ES-I3 (cell line): ENCODE measurements around the gene MARS1.
"Not testable (repeated sequence)": the region's sequence is repeated elsewhere in the genome, so short reads cannot be mapped to it uniquely, and the experiment has no call there.

Experiments
- H3K36me3 ChIP-seq: 2 replicates; pipeline ENCODE4 v1.6.1; 2013; ENCODE audit warnings: mild to moderate bottlenecking, low read length, control low read depth, moderate library complexity; ENCODE audit not compliant: insufficient read depth
- H3K4me1 ChIP-seq: 2 replicates; pipeline ENCODE4 v1.6.1; 2013; ENCODE audit warnings: mild to moderate bottlenecking, control low read depth, low read length; ENCODE audit not compliant: insufficient read depth
- H3K9ac ChIP-seq: 2 replicates; pipeline ENCODE4 v1.6.1; 2013; ENCODE audit warnings: low read depth, mild to moderate bottlenecking, low read length, moderate library complexity
- H3K9me3 ChIP-seq: 2 replicates; pipeline ENCODE4 v1.6.1; 2013; ENCODE audit warnings: mild to moderate bottlenecking, low read length, moderate library complexity; ENCODE audit not compliant: control insufficient read depth, insufficient read depth

Gene MARS1

DNA sequence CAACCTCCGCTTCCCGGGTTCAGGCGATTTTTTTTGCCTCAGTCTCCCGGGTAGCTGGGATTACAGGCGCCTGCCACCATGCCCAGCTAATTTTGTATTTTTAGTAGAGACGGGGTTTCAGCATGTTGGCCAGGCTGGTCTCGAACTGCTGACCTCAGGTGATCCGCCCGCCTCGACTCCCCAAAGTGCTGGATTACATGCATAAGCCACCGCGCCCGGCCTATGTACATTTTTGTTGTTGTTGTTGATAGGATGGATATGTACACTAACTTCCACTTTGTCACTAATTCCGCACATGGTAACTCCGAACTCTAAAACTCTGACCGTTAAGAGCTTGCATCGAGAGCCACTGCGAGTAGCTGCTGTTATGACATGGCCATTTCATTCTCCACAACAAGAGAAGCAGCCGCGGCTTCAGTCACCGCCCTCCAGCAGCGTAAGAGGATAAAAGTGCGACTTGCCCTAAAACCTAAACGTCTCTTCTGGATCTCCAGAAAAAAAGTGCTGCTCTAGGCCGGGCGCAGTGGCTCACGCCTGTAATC, 742 bp upstream of the MARS1 start:
- peak overlapping the region; percentile 39 for H3K9ac ChIP-seq
- peaks cover 26% of the 10 kb centered on the region for H3K36me3 ChIP-seq
- no peaks in the 10 kb centered on the region for H3K9me3 ChIP-seq
- peaks cover 7% of the 10 kb centered on the region; the same call in 1 of the 2 replicates for H3K4me1 ChIP-seq

DNA sequence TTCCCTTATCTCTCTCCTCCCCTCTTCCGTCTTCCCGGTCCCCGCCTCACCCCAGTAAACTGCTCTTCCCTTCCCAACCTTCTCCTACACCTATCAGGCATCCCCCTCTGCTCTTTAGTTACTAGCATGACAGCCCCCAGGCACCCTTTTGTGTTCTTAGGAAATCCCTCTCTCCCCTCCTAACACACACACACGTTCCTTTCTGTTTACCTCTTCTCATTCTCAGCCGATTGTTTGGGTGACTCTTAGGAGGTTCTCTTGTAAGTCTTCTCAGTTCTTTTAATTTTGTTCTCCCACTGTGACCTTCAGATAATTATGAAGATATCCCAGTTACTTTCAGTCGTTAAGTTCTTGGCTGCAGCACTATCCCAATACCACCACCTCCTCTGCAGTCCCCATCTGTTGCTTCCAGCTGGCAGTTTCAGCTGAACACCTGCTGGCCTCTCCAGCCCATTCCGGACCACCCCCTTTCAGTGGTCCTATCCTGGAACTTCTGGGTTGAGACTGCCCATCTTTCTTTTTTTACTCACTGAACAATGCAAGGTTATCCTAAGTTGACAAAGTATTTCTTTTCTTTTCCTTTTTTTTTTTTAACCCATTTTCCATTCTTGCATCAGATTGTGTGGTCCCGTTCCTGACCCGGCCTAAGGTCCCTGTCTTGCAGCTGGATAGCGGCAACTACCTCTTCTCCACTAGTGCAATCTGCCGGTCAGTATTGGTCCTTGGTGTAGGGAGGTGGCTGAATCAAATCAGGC, 711 bp downstream of the MARS1 start:
- Histone ChIP-seq H3K4me1 (peaks cover 1% of the 10 kb centered on the region; the same call in 1 of the 2 replicates), H3K9ac (peak overlapping the region; percentile 100), H3K9me3 (peaks cover 2% of the 10 kb centered on the region; the same call in 1 of the 2 replicates), H3K36me3 (peaks cover 29% of the 10 kb centered on the region)

DNA sequence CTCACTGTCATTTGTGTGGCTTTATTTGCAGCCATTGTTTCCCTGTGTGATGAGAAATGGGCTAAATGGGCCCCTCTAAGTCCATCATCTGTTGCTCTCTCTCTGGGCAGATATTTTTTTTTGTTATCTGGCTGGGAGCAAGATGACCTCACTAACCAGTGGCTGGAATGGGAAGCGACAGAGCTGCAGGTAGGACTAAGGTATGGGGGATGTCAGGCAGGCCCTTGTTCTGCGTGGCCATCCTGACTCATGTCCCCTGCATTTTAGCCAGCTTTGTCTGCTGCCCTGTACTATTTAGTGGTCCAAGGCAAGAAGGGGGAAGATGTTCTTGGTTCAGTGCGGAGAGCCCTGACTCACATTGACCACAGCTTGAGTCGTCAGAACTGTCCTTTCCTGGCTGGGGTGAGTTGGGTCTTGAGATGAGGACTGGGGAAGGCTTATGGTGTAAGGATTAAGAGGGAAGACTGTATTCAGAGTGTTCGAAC, 1.3 kb downstream of the MARS1 start:
- no peaks in the 10 kb centered on the region for H3K4me1 ChIP-seq
- H3K9me3 ChIP-seq = peaks cover 2% of the 10 kb centered on the region; the same call in 1 of the 2 replicates
- H3K9ac ChIP-seq = peak overlapping the region; percentile 100
- H3K36me3 ChIP-seq = peaks cover 29% of the 10 kb centered on the region

DNA sequence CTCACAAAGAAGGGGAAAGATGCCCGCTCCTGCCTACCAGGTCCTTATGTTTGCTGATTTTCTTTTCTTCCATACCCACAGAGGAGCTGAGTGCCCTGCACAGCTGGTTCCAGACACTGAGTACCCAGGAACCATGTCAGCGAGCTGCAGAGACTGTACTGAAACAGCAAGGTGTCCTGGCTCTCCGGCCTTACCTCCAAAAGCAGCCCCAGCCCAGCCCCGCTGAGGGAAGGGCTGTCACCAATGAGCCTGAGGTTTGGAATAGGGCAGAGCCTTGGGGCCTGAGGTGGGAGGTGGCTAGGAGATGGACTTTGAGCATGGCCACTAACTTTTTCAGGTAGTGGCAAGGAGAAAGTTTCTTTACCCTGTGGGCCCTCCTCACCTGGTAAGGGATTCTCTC, 2.3 kb downstream of the MARS1 start:
- H3K9ac ChIP-seq = no peak overlapping the region
- H3K36me3 ChIP-seq = peaks cover 29% of the 10 kb centered on the region
- no peaks in the 10 kb centered on the region for H3K4me1 ChIP-seq
- peaks cover 2% of the 10 kb centered on the region; the same call in 1 of the 2 replicates for H3K9me3 ChIP-seq

DNA sequence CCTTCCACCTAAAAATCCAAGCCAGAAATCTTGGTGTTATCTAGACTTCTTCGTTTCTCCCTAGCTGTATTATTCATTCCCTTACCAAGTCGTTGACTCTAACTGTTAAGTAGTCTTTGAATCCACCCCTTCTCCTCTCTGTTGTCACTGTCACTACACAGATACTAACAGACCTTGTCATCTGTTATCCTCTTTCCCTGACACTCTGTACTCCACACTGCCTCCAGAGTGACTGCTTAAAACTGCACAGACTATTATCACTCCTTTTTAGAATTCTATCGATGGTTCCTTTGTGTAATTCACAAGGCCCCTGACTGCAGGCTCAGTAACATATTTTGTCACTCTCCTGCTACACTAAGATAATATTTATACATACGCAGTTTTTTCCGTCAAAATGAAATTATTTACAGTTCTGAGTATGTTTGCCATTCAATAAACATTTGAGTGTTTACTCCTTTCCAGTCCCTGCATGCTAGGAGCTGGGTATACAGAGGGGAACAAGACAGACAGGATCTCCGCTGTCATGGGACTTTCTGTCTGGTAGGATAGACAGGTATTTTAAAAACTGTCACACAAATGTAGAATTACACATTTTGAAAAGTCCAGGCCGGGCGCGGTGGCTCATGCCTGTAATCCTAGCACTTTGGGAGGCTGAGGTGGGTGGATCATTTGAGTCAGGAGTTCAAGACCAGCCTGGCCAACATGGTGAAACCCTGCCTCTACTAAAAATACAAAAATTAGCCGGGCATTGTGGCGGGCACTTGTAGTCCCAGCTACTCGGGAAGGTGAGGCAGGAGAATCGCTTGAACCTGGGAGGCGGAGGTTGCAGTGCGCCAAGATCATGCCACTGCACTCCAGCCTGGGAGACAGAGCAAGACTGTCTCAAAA, 3.8 kb downstream of the MARS1 start:
- H3K9me3 ChIP-seq = peaks cover 2% of the 10 kb centered on the region; the same call in 1 of the 2 replicates
- H3K36me3 ChIP-seq = peaks cover 31% of the 10 kb centered on the region
- H3K4me1 ChIP-seq = no peaks in the 10 kb centered on the region

DNA sequence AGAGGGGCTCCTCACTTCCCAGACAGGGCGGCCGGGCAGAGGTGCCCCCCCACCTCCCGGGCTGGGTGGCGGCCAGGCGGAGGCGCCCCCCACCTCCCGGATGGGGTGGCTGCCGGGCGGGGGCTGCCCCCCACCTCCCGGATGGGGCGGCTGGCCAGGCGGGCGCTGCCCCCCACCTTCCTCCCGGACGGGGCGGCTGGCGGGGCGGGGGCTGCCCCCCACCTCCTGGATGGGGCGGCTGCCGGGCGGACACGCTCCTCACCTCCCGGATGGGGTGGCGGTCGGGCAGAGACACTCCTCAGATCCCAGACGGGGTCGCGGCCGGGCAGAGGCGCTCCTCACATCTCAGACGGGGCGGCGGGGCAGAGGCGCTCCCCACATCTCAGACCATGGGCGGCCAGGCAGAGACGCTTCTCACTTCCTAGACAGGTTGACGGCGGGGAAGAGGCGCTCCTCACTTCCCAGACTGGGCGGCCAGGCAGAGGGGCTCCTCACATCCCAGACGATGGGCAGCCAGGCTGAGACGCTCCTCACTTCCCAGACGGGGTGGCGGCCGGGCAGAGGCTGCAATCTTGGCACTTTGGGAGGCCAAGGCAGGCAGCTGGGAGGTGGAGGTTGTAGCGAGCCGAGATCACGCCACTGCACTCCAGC, 7.3 kb downstream of the MARS1 start:
- not testable (repeated sequence) for H3K9ac ChIP-seq, H3K9me3 ChIP-seq, H3K4me1 ChIP-seq
- H3K36me3 ChIP-seq = peaks cover 46% of the 10 kb centered on the region

More for the DNA sequence above, 3.8 kb downstream of the MARS1 start:
- H3K9ac ChIP-seq = no peak overlapping the region

DNA sequence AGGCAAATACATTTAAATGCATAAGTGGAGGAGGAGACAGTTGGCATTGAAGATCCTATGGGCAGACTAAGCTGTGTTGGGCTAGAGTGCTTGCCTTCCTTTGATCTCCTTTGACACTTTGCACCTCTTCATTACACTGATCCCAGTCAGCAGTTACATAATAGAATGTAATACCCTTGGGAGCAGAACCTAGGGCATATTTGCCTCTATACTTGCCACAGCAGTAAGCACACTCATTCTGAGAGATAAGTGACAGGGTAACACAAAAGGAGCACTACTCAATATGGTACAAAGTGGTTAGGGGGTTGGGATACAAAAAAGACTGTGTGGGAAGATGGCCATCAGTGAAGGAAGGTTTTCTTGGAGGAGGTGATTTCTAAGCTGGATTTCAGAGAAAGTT, 9.0 kb downstream of the MARS1 start:
- Histone ChIP-seq H3K4me1 (no peaks in the 10 kb centered on the region), H3K9ac (no peak overlapping the region), H3K9me3 (peaks cover 2% of the 10 kb centered on the region; the same call in 1 of the 2 replicates), H3K36me3 (peaks cover 48% of the 10 kb centered on the region)

DNA sequence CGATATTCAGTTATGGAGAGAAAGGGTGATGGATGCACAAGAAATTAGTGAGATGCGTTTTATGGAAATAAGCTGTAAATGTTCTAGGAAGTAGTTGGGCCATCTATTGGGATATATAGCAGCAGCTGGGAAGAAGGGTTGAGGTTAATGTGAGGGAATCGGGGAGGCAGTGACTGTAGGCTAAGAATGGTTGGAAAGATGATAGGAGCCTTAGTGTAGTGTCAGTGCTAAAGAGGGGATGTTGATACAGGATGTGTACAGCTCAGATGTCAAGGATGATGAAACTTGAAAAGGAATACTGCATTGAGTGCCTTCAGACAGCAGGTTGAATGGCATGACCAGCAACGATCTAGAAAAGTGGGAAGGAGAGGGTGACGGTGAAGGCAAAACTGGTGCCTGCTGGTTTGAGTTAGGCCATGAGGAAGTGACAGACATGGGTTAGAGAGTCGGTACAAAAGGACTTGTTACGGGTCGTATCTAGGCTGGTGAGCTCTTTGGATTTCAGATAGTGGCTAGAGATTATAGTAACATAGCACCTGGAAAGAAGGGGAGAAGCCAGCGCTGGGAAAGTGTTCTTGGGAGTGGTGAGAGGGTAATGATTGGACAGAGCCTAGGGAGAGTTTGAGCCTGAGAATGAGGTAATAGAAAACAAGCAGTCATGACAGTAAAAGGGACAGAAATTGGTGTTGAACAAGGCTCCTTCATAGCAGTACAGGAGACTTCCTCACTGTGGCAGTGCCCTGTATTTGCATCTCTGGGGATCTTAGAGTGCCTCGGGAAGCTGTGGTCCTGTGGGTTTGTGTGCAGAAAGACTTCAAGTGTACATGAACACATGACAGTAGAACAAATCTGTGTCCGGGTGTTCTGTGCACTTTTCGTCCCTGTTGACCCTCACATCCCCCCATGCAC, 9.6 kb downstream of the MARS1 start:
- Histone ChIP-seq H3K36me3 (peaks cover 52% of the 10 kb centered on the region), H3K9me3 (peaks cover 2% of the 10 kb centered on the region; the same call in 1 of the 2 replicates), H3K4me1 (no peaks in the 10 kb centered on the region), H3K9ac (no peak overlapping the region)

DNA sequence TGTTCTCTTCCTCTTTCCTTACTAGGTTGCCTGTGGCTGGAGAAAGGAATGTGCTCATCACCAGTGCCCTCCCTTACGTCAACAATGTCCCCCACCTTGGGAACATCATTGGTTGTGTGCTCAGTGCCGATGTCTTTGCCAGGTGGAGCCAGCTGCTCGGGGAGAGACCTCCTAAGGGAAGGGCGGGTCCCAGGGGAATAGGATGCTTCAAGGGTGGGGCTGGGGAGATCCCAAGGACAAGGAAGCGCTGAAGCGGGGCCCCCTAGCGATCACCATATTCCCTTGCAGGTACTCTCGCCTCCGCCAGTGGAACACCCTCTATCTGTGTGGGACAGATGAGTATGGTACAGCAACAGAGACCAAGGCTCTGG, 10.2 kb downstream of the MARS1 start:
- Histone ChIP-seq H3K9ac (no peak overlapping the region), H3K36me3 (peaks cover 49% of the 10 kb centered on the region), H3K4me1 (no peaks in the 10 kb centered on the region), H3K9me3 (no peaks in the 10 kb centered on the region)

DNA sequence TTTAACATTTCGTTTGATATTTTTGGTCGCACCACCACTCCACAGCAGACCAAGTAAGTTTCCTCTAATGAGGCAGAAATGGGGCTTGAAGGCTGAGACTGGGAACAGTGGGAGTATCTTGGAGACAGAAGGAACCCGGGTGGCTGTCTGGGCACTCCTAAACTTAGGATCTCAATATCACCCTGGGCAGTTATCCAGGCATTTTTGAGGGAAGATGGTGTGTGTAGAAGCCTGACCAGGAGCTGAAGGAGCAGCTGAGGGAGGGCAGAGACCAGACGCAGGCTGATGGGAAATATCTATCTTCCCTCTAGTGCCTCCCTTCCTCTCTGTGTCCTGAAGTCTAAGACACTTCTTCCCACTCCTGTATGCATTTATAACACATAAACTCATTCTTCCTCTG, 10.7 kb downstream of the MARS1 start:
- Histone ChIP-seq H3K4me1 (no peaks in the 10 kb centered on the region), H3K36me3 (peaks cover 49% of the 10 kb centered on the region)

DNA sequence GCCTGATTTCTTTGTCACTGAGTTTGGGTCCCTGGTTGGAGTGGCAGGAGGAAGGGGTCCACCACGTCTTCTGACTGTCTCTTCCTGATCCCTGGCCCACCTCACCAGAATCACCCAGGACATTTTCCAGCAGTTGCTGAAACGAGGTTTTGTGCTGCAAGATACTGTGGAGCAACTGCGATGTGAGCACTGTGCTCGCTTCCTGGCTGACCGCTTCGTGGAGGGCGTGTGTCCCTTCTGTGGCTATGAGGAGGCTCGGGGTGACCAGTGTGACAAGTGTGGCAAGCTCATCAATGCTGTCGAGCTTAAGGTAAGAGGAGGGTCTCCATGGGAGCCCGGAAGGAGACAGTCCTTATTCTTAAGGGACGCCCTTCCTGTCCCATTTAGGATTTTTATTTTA, 12.3 kb downstream of the MARS1 start:
- Histone ChIP-seq H3K9ac (no peak overlapping the region), H3K9me3 (no peaks in the 10 kb centered on the region), H3K4me1 (no peaks in the 10 kb centered on the region), H3K36me3 (peaks cover 56% of the 10 kb centered on the region)

More for the DNA sequence above, 10.7 kb downstream of the MARS1 start:
- Histone ChIP-seq H3K9ac (no peak overlapping the region), H3K9me3 (no peaks in the 10 kb centered on the region)

DNA sequence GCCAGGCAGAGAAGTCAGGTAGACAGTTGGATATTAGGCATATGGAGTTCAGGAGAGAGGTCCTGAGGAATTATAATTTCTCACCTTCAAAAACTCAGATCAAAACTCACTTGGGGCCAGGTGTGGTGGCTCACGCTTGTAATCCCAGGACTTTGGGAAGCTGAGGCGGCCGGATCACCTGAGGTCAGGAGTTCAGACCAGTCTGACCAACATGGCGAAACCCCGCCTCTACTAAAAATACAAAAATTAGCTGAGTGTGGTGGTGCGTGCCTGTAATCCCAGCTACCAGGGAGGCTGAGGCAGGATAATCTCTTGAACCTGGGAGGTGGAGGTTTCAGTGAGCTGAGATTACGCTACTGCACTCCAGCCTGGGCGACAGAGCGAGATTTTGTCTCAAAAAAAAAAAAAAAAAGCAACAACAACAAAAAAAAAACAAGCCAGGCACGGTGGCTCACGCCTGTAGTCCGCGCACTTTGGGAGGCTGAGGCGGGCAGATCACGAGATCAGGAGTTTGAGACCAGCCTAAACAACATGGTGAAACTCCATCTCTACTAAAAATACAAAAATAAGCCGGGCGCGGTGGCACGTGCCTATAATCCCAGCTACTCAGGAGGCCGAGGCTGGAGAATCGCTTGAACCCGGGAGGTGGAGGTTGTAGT, 14.6 kb downstream of the MARS1 start:
- not testable (repeated sequence) for H3K9ac ChIP-seq, H3K9me3 ChIP-seq, H3K4me1 ChIP-seq
- peaks cover 58% of the 10 kb centered on the region for H3K36me3 ChIP-seq

DNA sequence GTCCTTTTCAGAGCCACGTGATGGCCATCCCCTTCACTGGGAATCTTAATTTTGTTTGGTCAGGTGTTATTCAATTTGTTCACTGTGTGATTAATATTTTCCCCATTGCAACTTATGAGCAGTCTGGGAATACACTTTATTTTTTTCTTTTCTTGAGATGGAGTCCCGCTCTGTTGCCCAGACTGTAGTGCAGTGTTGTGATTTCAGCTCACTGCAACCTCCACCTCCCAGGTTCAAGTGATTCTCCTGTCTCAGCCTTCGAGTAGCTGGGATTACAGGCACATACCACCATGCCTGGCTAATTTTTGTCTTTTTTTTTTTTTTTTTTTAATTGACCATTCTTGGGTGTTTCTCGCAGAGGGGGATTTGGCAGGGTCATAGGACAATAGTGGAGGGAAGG, 18.7 kb downstream of the MARS1 start:
- not testable (repeated sequence) for H3K4me1 ChIP-seq, H3K9me3 ChIP-seq, H3K9ac ChIP-seq
- H3K36me3 ChIP-seq = peaks cover 39% of the 10 kb centered on the region
